WTC11 (cell line): Measurements from ENCODE around the gene SEMA5B. TPM values are rescaled to one million over a fixed set of nuclear protein-coding genes. Genes with fewer than 3 reads are reported as not detected.

Experiments used
- ATAC-seq: fragments of 200-7000 bp; cut with Tn5 transposase; 2 replicates; pipeline ENCODE4 v1.10.0; 2021; ENCODE audit warnings: mild to moderate bottlenecking, moderate library complexity
- CTCF ChIA-PET: fragments of 300-600 bp; sonication (Branson Sonifier 250); formaldehyde crosslinking; loops from one replicate; lab custom pipeline; 2021; ENCODE audit warnings: antibody characterized with exemption; lab: Charles Lee
- POLR2A ChIA-PET: fragments of 350-600 bp; sonication (Branson Sonifier 250); formaldehyde crosslinking; loops from one replicate; lab custom pipeline; 2021; ENCODE audit warnings: antibody characterized with exemption; lab: Charles Lee
- DNase-seq: peaks from one replicate; pipeline ENCODE4 v3.0.0; 2021; ENCODE audit warnings: low spot score
- H3K27ac Mint-ChIP-seq: 2 replicates; pipeline ENCODE4 v1.8.0; 2021; ENCODE audit warnings: mixed read lengths
- H3K27me3 Mint-ChIP-seq: 2 replicates; pipeline ENCODE4 v1.8.0; 2021; ENCODE audit warnings: low read depth, mild to moderate bottlenecking, moderate library complexity, mixed read lengths
- H3K36me3 Mint-ChIP-seq: 2 replicates; pipeline ENCODE4 v1.8.0; 2021; ENCODE audit warnings: mixed read lengths
- H3K4me1 Mint-ChIP-seq: 2 replicates; pipeline ENCODE4 v1.8.0; 2022; ENCODE audit warnings: mixed read lengths
- H3K4me3 Mint-ChIP-seq: 2 replicates; pipeline ENCODE4 v1.8.0; 2021; ENCODE audit warnings: mild to moderate bottlenecking, moderate library complexity, mixed read lengths
- H3K9me3 Mint-ChIP-seq: 2 replicates; pipeline ENCODE4 v1.8.0; 2021; ENCODE audit warnings: mixed read lengths
- ARID4B ChIP-seq: sonication (generic); formaldehyde crosslinking; IDR thresholded peaks from 2 replicates; pipeline ENCODE4 v1.8.0; 2023; ENCODE audit warnings: missing genetic modification reagents, mild to moderate bottlenecking, borderline replicate concordance
- ATF1 ChIP-seq: sonication (generic); formaldehyde crosslinking; IDR thresholded peaks from 2 replicates; pipeline ENCODE4 v1.8.1; 2023; ENCODE audit warnings: mild to moderate bottlenecking, moderate library complexity, missing genetic modification reagents
- E2F4 ChIP-seq: sonication (generic); formaldehyde crosslinking; IDR thresholded peaks from 2 replicates; pipeline ENCODE4 v1.8.1; 2022; ENCODE audit warnings: low read depth, mild to moderate bottlenecking, moderate library complexity, missing genetic modification reagents, borderline replicate concordance
- ELF4 ChIP-seq: sonication (generic); formaldehyde crosslinking; IDR thresholded peaks from 2 replicates; pipeline ENCODE4 v1.8.1; 2022; ENCODE audit warnings: low read depth, mild to moderate bottlenecking, moderate library complexity, missing genetic modification reagents
- ESRRA ChIP-seq: sonication (generic); formaldehyde crosslinking; IDR thresholded peaks from 2 replicates; pipeline ENCODE4 v1.8.1; 2022; ENCODE audit warnings: mild to moderate bottlenecking, missing genetic modification reagents, borderline replicate concordance
- ETV6 ChIP-seq: sonication (generic); formaldehyde crosslinking; IDR thresholded peaks from 2 replicates; pipeline ENCODE4 v1.8.1; 2022; ENCODE audit warnings: mild to moderate bottlenecking, missing genetic modification reagents
- GRHL2 ChIP-seq: fragments of 250-450 bp; sonication (Bioruptor Pico); IDR thresholded peaks from 2 replicates; pipeline ENCODE4 v1.8.0; 2022; ENCODE audit warnings: mild to moderate bottlenecking, moderate library complexity; ENCODE audit not compliant: insufficient replicate concordance, severe bottlenecking
- HMGA2 ChIP-seq: fragments of 250-450 bp; sonication (Bioruptor Pico); IDR thresholded peaks from 2 replicates; pipeline ENCODE4 v1.4.0; 2021; ENCODE audit warnings: mild to moderate bottlenecking, moderate library complexity
- IRF1 ChIP-seq: sonication (generic); formaldehyde crosslinking; IDR thresholded peaks from 2 replicates; pipeline ENCODE4 v1.8.0; 2023; ENCODE audit warnings: missing genetic modification reagents
- JAZF1 ChIP-seq: fragments of 250-450 bp; sonication (Bioruptor Pico); IDR thresholded peaks from 2 replicates; pipeline ENCODE4 v1.9.0; 2021; ENCODE audit warnings: moderate library complexity, mild to moderate bottlenecking, inconsistent platforms
- KAT7 ChIP-seq: sonication (generic); formaldehyde crosslinking; IDR thresholded peaks from 2 replicates; pipeline ENCODE4 v1.8.1; 2023; ENCODE audit warnings: missing genetic modification reagents, mild to moderate bottlenecking, borderline replicate concordance
- NFE2L1 ChIP-seq: sonication (generic); formaldehyde crosslinking; IDR thresholded peaks from 2 replicates; pipeline ENCODE4 v1.8.1; 2023; ENCODE audit warnings: missing genetic modification reagents
- NFYB ChIP-seq: sonication (generic); formaldehyde crosslinking; conservative IDR thresholded peaks from 2 replicates; pipeline ENCODE4 v1.8.0; 2022; ENCODE audit warnings: low read depth, missing genetic modification reagents
- NR3C1 ChIP-seq: sonication (generic); formaldehyde crosslinking; conservative IDR thresholded peaks from 2 replicates; pipeline ENCODE4 v1.8.1; 2023; ENCODE audit warnings: low read depth, mild to moderate bottlenecking, missing genetic modification reagents
- SOX15 ChIP-seq: fragments of 250-450 bp; sonication (Bioruptor Pico); IDR thresholded peaks from 2 replicates; pipeline ENCODE4 v1.9.0; 2021; ENCODE audit warnings: mild to moderate bottlenecking
- ZNF219 ChIP-seq: sonication (generic); formaldehyde crosslinking; IDR thresholded peaks from 2 replicates; pipeline ENCODE4 v1.8.0; 2023; ENCODE audit warnings: missing genetic modification reagents, mild to moderate bottlenecking, borderline replicate concordance
- ZNF396 ChIP-seq: fragments of 250-450 bp; sonication (Bioruptor Pico); IDR thresholded peaks from 2 replicates; pipeline ENCODE4 v1.8.0; 2021; ENCODE audit warnings: mild to moderate bottlenecking, moderate library complexity, borderline replicate concordance
- ZNF423 ChIP-seq: fragments of 250-450 bp; sonication (Bioruptor Pico); IDR thresholded peaks from 2 replicates; pipeline ENCODE4 v2.1.2; 2022; ENCODE audit warnings: mild to moderate bottlenecking, moderate library complexity
- ZNF532 ChIP-seq: fragments of 250-450 bp; sonication (Bioruptor Pico); IDR thresholded peaks from 2 replicates; pipeline ENCODE4 v1.9.0; 2021; ENCODE audit warnings: mild to moderate bottlenecking, borderline replicate concordance
- total RNA-seq: library from RNA; stranded (reverse); gene quantifications from 3 replicates; pipeline ENCODE4 v1.2.3, GENCODE V29; 2021

The SEMA5B gene
- total RNA-seq, 1 experiment from 2014 or later: 20.7 TPM

GRCh38 chr3:123018683-123019082, 8.9 kb downstream of the SEMA5B start (continued):
- no peak for TF ChIP-seq ARID4B
- no peak for TF ChIP-seq ZNF396 (CRISPR knock-in tag)
- no peak for TF ChIP-seq NFE2L1 (CRISPR knock-in tag)
- TF ChIP-seq IRF1 (CRISPR knock-in tag): no peak
- TF ChIP-seq ETV6 (CRISPR knock-in tag): no peak
- TF ChIP-seq NR3C1 (CRISPR knock-in tag): no peak
- no peak for TF ChIP-seq ELF4 (CRISPR knock-in tag)
- no peak for TF ChIP-seq ATF1 (CRISPR knock-in tag)

GRCh38 chr3:123015596-123015995, 12.0 kb downstream of the SEMA5B start:
- H3K9me3 Mint-ChIP-seq: no peaks in the 10 kb centered on the region
- peak; percentile 70 for ATAC-seq
- no peaks in the 10 kb centered on the region for H3K36me3 Mint-ChIP-seq
- peaks cover 12% of the 10 kb centered on the region for H3K4me1 Mint-ChIP-seq
- TF ChIP-seq ESRRA (CRISPR knock-in tag): no peak
- TF ChIP-seq NFYB (CRISPR knock-in tag): no peak
- no peak for TF ChIP-seq ZNF423 (CRISPR knock-in tag)
- TF ChIP-seq E2F4 (CRISPR knock-in tag): no peak
- TF ChIP-seq, all 79 proteins: peak for 0
- Mint-ChIP-seq H3K27ac (no peak overlapping the region), H3K4me3 (no peak overlapping the region), H3K27me3 (no peaks in the 10 kb centered on the region)
- ChIA-PET POLR2A (interaction anchor here (1.0 kb wide), 1 partner anchor 73 kb away, joined by 3 read pairs; no protein-coding TSS in a partner anchor), CTCF (interaction anchor here (0.6 to 3.6 kb wide), 18 partner anchors 9 to 261 kb away, joined by 3 to 37 read pairs (median 4); partner anchors contain the start of genes HSPBAP1 and SEMA5B)
- no peak for DNase-seq

GRCh38 chr3:123013876-123014275, 13.7 kb downstream of the SEMA5B start:
- ChIA-PET CTCF (interaction anchor here (0.6 to 3.6 kb wide), 4 partner anchors 12 to 70 kb away, joined by 3 to 37 read pairs (median 14); partner anchors contain the start of gene SEMA5B), POLR2A (interaction anchor here (1.2 to 1.5 kb wide), 2 partner anchors 13 to 71 kb away, joined by 3 to 7 read pairs; partner anchors contain the start of gene SEMA5B)
- no peaks in the 10 kb centered on the region for H3K36me3 Mint-ChIP-seq
- H3K9me3 Mint-ChIP-seq: no peaks in the 10 kb centered on the region
- DNase-seq (no peak), ATAC-seq (no peak)
- H3K4me1 Mint-ChIP-seq: peaks cover 15% of the 10 kb centered on the region; the same call in 1 of the 2 replicates
- no peak overlapping the region for H3K27ac Mint-ChIP-seq
- no peaks in the 10 kb centered on the region for H3K27me3 Mint-ChIP-seq
- H3K4me3 Mint-ChIP-seq: no peak overlapping the region
- TF ChIP-seq KAT7 (no peak), HMGA2 (no peak), JAZF1 (no peak), SOX15 (CRISPR knock-in tag) (no peak), ZNF219 (CRISPR knock-in tag) (no peak), GRHL2 (CRISPR knock-in tag) (no peak), ZNF532 (CRISPR knock-in tag) (no peak)
